Esophagus squamous epithelium (tissue), 4 donors: ENCODE results near the gene CCL7.

ENCODE experiments used
- POLR2A ChIP-seq, 4 donors: fragments of 450-650 bp; IDR thresholded peaks; one replicate each; pipeline ENCODE4 v1.6.1; 2017; ENCODE audit warnings: antibody characterized with exemption in 4 of 4, mild to moderate bottlenecking in 4 of 4, moderate library complexity in 3 of 4
- TF ChIP-seq, protein P1 (sequence below), 6 experiments: fragments of 450-650 bp in 4 of 6; fragments of 200-600 bp in 2 of 6; sonication (generic) in 2 of 6; IDR thresholded peaks; one replicate each; pipeline ENCODE4 v1.5.1; 2016 to 2019; ENCODE audit warnings: antibody characterized with exemption in 6 of 6, mild to moderate bottlenecking in 4 of 6, moderate library complexity in 4 of 6

DNA sequence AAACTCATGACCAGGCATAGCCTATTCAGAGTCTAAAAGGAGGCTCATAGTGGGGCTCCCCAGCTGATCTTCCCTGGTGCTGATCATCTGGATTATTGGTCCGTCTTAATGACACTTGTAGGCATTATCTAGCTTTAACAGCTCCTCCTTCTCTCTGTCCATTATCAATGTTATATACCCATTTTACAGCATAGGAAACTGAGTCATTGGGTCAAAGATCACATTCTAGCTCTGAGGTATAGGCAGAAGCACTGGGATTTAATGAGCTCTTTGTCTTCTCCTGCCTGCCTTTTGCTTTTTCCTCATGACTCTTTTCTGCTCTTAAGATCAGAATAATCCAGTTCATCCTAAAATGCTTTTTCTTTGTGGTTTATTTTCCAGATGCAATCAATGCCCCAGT lies 14.2 kb upstream of the CCL7 start:
- TF ChIP-seq POLR2A (IDR thresholded peaks at IDR 0.05), result no peak
- TF ChIP-seq, protein P1, sequence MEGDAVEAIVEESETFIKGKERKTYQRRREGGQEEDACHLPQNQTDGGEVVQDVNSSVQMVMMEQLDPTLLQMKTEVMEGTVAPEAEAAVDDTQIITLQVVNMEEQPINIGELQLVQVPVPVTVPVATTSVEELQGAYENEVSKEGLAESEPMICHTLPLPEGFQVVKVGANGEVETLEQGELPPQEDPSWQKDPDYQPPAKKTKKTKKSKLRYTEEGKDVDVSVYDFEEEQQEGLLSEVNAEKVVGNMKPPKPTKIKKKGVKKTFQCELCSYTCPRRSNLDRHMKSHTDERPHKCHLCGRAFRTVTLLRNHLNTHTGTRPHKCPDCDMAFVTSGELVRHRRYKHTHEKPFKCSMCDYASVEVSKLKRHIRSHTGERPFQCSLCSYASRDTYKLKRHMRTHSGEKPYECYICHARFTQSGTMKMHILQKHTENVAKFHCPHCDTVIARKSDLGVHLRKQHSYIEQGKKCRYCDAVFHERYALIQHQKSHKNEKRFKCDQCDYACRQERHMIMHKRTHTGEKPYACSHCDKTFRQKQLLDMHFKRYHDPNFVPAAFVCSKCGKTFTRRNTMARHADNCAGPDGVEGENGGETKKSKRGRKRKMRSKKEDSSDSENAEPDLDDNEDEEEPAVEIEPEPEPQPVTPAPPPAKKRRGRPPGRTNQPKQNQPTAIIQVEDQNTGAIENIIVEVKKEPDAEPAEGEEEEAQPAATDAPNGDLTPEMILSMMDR (IDR thresholded peaks at IDR 0.05), result no peak
